Type B pancreatic cell (in vitro differentiated cells): Measurements from ENCODE around the gene TMEM117. TPM values are rescaled to one million over a fixed set of nuclear protein-coding genes. Genes with fewer than 3 reads are reported as not detected.

Experiments
- DNase-seq: peaks from one replicate; pipeline ENCODE4 v3.0.0; 2021; ENCODE audit warnings: mixed read lengths; ENCODE audit not compliant: unreplicated experiment; ENCODE audit errors: extremely low spot score
- H3K27ac Mint-ChIP-seq: 2 replicates; pipeline ENCODE4 v1.8.0; 2021; ENCODE audit warnings: mild to moderate bottlenecking, mixed read lengths
- H3K27me3 Mint-ChIP-seq: 2 replicates; pipeline ENCODE4 v1.8.0; 2021; ENCODE audit warnings: mixed read lengths
- H3K36me3 Mint-ChIP-seq: 2 replicates; pipeline ENCODE4 v1.8.0; 2021; ENCODE audit warnings: mixed read lengths
- H3K4me1 Mint-ChIP-seq: one replicate; pipeline ENCODE4 v1.8.0; 2021; ENCODE audit warnings: mixed read lengths; ENCODE audit not compliant: unreplicated experiment
- H3K4me3 Mint-ChIP-seq: 2 replicates; pipeline ENCODE4 v1.8.0; 2021; ENCODE audit warnings: mild to moderate bottlenecking, mixed read lengths
- H3K9me3 Mint-ChIP-seq: 2 replicates; pipeline ENCODE4 v1.8.0; 2021; ENCODE audit warnings: mixed read lengths
- total RNA-seq: library from RNA; stranded (reverse); gene quantifications from 2 replicates; pipeline ENCODE4 v1.2.1, GENCODE V29; 2021; ENCODE audit warnings: low replicate concordance
- TF ChIP-seq, protein P1 (sequence below): fragments of 200-600 bp; sonication (generic); conservative IDR thresholded peaks from 2 replicates; pipeline ENCODE4 v1.5.0; 2021; ENCODE audit warnings: antibody characterized with exemption, mild to moderate bottlenecking

Gene TMEM117
- total RNA-seq, 1 donor from 2014 or later: 14.3 TPM

DNA sequence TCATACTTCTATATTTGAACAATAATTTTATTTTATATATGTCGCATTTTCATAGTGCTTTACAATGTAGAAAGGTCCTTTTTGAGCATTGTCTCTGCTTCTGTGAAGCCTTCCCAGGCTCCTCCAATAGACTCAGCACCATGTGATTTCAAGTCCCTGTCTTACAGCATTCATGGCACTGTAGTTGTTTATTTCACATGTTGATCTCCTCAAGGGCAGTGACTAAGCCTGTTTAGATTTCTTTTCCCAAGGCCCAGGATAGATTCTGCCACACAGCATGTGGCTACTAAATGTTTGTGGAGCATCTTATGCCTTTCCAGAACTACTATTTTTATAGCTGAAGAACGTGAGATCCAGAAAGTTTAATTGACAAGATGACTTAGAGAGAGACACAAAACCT lies 391.7 kb downstream of the TMEM117 start:
- no peak overlapping the region for H3K27ac Mint-ChIP-seq
- TF ChIP-seq, protein P1, sequence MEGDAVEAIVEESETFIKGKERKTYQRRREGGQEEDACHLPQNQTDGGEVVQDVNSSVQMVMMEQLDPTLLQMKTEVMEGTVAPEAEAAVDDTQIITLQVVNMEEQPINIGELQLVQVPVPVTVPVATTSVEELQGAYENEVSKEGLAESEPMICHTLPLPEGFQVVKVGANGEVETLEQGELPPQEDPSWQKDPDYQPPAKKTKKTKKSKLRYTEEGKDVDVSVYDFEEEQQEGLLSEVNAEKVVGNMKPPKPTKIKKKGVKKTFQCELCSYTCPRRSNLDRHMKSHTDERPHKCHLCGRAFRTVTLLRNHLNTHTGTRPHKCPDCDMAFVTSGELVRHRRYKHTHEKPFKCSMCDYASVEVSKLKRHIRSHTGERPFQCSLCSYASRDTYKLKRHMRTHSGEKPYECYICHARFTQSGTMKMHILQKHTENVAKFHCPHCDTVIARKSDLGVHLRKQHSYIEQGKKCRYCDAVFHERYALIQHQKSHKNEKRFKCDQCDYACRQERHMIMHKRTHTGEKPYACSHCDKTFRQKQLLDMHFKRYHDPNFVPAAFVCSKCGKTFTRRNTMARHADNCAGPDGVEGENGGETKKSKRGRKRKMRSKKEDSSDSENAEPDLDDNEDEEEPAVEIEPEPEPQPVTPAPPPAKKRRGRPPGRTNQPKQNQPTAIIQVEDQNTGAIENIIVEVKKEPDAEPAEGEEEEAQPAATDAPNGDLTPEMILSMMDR: no peak
- peaks cover under 1% of the 10 kb centered on the region for H3K9me3 Mint-ChIP-seq
- H3K36me3 Mint-ChIP-seq: no peaks in the 10 kb centered on the region
- H3K27me3 Mint-ChIP-seq: no peaks in the 10 kb centered on the region
- H3K4me3 Mint-ChIP-seq: no peak overlapping the region
- DNase-seq: no peak
- H3K4me1 Mint-ChIP-seq: no peaks in the 10 kb centered on the region

DNA sequence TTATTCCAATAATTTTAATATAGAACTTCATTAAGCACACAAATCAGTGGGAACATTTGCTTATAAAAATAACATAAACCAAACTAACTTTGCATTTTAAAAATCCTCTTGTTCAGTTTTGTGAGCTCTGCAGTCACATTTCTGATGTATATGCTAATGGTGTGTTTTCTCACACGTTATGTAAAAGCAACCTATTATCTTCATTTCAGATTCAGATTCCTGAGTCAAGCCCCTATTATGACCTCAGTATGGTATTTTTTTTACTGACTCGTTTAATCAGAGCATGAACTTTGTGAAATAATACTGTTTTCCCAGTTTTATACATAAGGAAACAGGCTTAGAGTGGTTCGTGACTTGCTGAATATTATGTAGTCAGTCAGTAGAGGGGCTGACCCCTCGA lies 394.0 kb downstream of the TMEM117 start:
- H3K27ac Mint-ChIP-seq: no peak overlapping the region

GRCh38 chr12:44235674-44236073 lies 399.8 kb downstream of the TMEM117 start:
- TF ChIP-seq, protein P1: no peak
- no peaks in the 10 kb centered on the region for H3K36me3 Mint-ChIP-seq
- H3K27me3 Mint-ChIP-seq: no peaks in the 10 kb centered on the region
- DNase-seq: no peak
- H3K9me3 Mint-ChIP-seq: no peaks in the 10 kb centered on the region
- H3K4me3 Mint-ChIP-seq: no peak overlapping the region
- H3K27ac Mint-ChIP-seq: no peak overlapping the region
- H3K4me1 Mint-ChIP-seq: no peaks in the 10 kb centered on the region

More for the DNA sequence above, 394.0 kb downstream of the TMEM117 start:
- Mint-ChIP-seq H3K9me3 (no peaks in the 10 kb centered on the region), H3K4me1 (no peaks in the 10 kb centered on the region), H3K27me3 (no peaks in the 10 kb centered on the region), H3K36me3 (no peaks in the 10 kb centered on the region), H3K4me3 (no peak overlapping the region)
- DNase-seq: no peak
- TF ChIP-seq, protein P1: no peak

GRCh38 chr12:44240186-44240585 lies 404.3 kb downstream of the TMEM117 start:
- no peak for DNase-seq
- Mint-ChIP-seq H3K27ac (no peak overlapping the region), H3K36me3 (no peaks in the 10 kb centered on the region), H3K27me3 (no peaks in the 10 kb centered on the region), H3K9me3 (no peaks in the 10 kb centered on the region), H3K4me1 (no peaks in the 10 kb centered on the region), H3K4me3 (no peak overlapping the region)
- TF ChIP-seq, protein P1: no peak

- Mint-ChIP-seq H3K4me3 (no peak overlapping the region), H3K27ac (no peak overlapping the region), H3K4me1 (no peaks in the 10 kb centered on the region), H3K9me3 (no peaks in the 10 kb centered on the region), H3K27me3 (no peaks in the 10 kb centered on the region), H3K36me3 (no peaks in the 10 kb centered on the region)
- DNase-seq: no peak
- TF ChIP-seq, protein P1: no peak
These were observed 410.1 kb downstream of the TMEM117 start for GRCh38 chr12:44245932-44246331.
